Heart left ventricle (tissue), 16 donors: ENCODE measurements around the gene LSS. TPM values are rescaled to one million over a fixed set of nuclear protein-coding genes. Genes with fewer than 3 reads are reported as not detected.

Experiments
- ATAC-seq, 4 donors: fragments of 200-7000 bp; cut with Tn5 transposase; one replicate each; pipeline ENCODE4 v1.9.1; 2020 to 2022; ENCODE audit warnings: moderate library complexity in 4 of 4, mild to moderate bottlenecking in 3 of 4, moderate number of reproducible peaks in 1 of 4
- DNase-seq, 5 donors: peaks; one replicate each; pipeline ENCODE4 v3.0.0-alpha.2; 2020
- H3K27ac ChIP-seq, 12 donors: fragments of 200-600 bp; sonication (generic) in 4 of 12; one replicate each; pipeline versions ENCODE4 v1.5.0 to v1.8.0; 2016 to 2022; ENCODE audit warnings: mild to moderate bottlenecking in 2 of 12
- H3K27me3 ChIP-seq, 9 donors: fragments of 200-600 bp; sonication (generic) in 2 of 9; one replicate each; pipeline versions ENCODE4 v1.5.1 to v1.8.0; 2016 to 2022; ENCODE audit warnings: mild to moderate bottlenecking in 3 of 9
- H3K36me3 ChIP-seq, 9 donors: fragments of 200-600 bp; sonication (generic) in 2 of 9; one replicate each; pipeline versions ENCODE4 v1.5.0 to v1.8.0; 2018 to 2022; ENCODE audit warnings: mild to moderate bottlenecking in 2 of 9
- H3K4me1 ChIP-seq, 12 donors: fragments of 200-600 bp; sonication (generic) in 4 of 12; one replicate each; pipeline versions ENCODE4 v1.5.0 to v1.8.0; 2016 to 2022; ENCODE audit warnings: mild to moderate bottlenecking in 3 of 12
- H3K4me3 ChIP-seq, 12 donors: fragments of 200-600 bp; sonication (generic) in 4 of 12; one replicate each; pipeline versions ENCODE4 v1.5.0 to v1.8.0; 2017 to 2022; ENCODE audit warnings: mild to moderate bottlenecking in 9 of 12, moderate library complexity in 4 of 12
- H3K9me3 ChIP-seq, 12 donors: fragments of 200-600 bp; sonication (generic) in 4 of 12; one replicate each; pipeline versions ENCODE4 v1.5.0 to v1.8.0; 2016 to 2022; ENCODE audit warnings: mild to moderate bottlenecking in 1 of 12
- POLR2A ChIP-seq, 2 donors: fragments of 450-650 bp; IDR thresholded peaks; one replicate each; pipeline ENCODE4 v1.6.1; 2017; ENCODE audit warnings: antibody characterized with exemption in 2 of 2, mild to moderate bottlenecking in 2 of 2, moderate library complexity in 2 of 2
- WGBS, 4 donors: extraction: QIAGEN DNeasy Blood & Tissue Kit in 2 of 4; methylation state at CpG; one replicate each; pipeline versions ENCODE4 v1.1.5 to v1.1.7; 2013 to 2018; 5-methylcytosine and 5-hydroxymethylcytosine counted together
- intact Hi-C, 10 donors: fragments of 100-400 bp; cut with DNase I; formaldehyde crosslinking; loops; one replicate each; pipeline versions ENCODE4 v1.11.1 to v1.14.2; 2022
- polyA plus RNA-seq, 2 donors: library from polyadenylated mRNA; stranded (reverse); fragments of 200-250 nt; gene quantifications; one replicate each; pipeline ENCODE4 v1.2.3, GENCODE V29; 2013
- total RNA-seq, 9 donors: library from RNA; depleted of rRNA in 2 of 9; stranded (reverse); fragments of >200 nt in 2 of 9; fragmentation: NEBNext Ultra II Directional in 3 of 9; extraction: Animal tissue kit (Norgen Biotek cat#: 25700) in 3 of 9; gene quantifications; one replicate each; pipeline versions ENCODE4 v1.1.0 to v1.2.4, GENCODE V29; 2016 to 2023
- TF ChIP-seq, protein P1 (sequence below), 12 donors: fragments of 200-600 bp; sonication (generic) in 4 of 12; IDR thresholded peaks; one replicate each; pipeline versions ENCODE4 v1.5.0 to v1.8.0; 2018 to 2022; ENCODE audit warnings: antibody characterized with exemption in 12 of 12, mild to moderate bottlenecking in 5 of 12
- donor health status: ischemic (EF 13 %, LVEDD 7.1; RV severe dilation, severe dysfunction).
- donor health status: healthy with polysubstance abuse.
- donor health status: DM: no; HTN: yes; CAD: no.
- donor health status: DM: no; HTN: no; CAD: no.
- donor health status: ischemic (EF 25% LVEDD 6.9; RV normal size, moderate dysfunction).
- donor health status: ischemic (EF 25% LVEDD 5.7; RV mildly dilated, moderate dysfunction).
- donor health status: healthy.
- donor health status: DM: yes; HTN: yes; CAD: no.
- donor health status: ischemic (EF 35%, LVEDD 5.7; RV mildly dilated, moderate dysfunction).
- donor health status: nonischemic (EF 11% LVEDD 7.7; RV severe dilation, severe dysfunction).
- donor health status: DM: yes; HTN: yes; CAD: no.
- donor health status: PGD.
- donor health status: ischemic (EF 29% LVEDD 5.4; RV normal size, mild dysfunction).
- donor health status: nonischemic (EF 23%, LVEDD 6.1; RV moderate dilation, normal function).

The LSS gene
- total and polyA plus RNA-seq, 11 donors = 25.1 to 65.5 (median 40.7) TPM

- Histone ChIP-seq H3K9me3 (no peaks in the 10 kb centered on the region), H3K36me3 (no peaks in the 10 kb centered on the region), H3K27ac (no peak overlapping the region), H3K4me3 (no peak overlapping the region), H3K4me1 (peaks cover 3 to 15% (median 10%) of the 10 kb centered on the region in 12 donors), H3K27me3 (no peaks in the 10 kb centered on the region)
- DNase-seq (peak in 4 of 5 donors; percentile 7 to 60 (median 18)), ATAC-seq (peak in 1 of 4 donors; percentile 1)
- intact Hi-C loops = loop anchor here in 3 of 10 donors (5.0 to 10.0 kb wide), 3 partner anchors 70 to 90 kb away; partner anchors contain the start of gene LSS (in 2 of the 3)
- WGBS, 4 donors = 91 to 96% (median 94%) methylated on average over 32 to 39 of the region's 39 CpGs
- TF ChIP-seq, protein P1, sequence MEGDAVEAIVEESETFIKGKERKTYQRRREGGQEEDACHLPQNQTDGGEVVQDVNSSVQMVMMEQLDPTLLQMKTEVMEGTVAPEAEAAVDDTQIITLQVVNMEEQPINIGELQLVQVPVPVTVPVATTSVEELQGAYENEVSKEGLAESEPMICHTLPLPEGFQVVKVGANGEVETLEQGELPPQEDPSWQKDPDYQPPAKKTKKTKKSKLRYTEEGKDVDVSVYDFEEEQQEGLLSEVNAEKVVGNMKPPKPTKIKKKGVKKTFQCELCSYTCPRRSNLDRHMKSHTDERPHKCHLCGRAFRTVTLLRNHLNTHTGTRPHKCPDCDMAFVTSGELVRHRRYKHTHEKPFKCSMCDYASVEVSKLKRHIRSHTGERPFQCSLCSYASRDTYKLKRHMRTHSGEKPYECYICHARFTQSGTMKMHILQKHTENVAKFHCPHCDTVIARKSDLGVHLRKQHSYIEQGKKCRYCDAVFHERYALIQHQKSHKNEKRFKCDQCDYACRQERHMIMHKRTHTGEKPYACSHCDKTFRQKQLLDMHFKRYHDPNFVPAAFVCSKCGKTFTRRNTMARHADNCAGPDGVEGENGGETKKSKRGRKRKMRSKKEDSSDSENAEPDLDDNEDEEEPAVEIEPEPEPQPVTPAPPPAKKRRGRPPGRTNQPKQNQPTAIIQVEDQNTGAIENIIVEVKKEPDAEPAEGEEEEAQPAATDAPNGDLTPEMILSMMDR (IDR thresholded peaks at IDR 0.05) = no peak
- TF ChIP-seq POLR2A (IDR thresholded peaks at IDR 0.05) = no peak
These were observed 74.2 kb downstream of the LSS start for GRCh38 chr21:46154155-46154954.

- TF ChIP-seq, protein P1 (IDR thresholded peaks at IDR 0.05) = peak; percentile 56 to 84 (median 68)
- TF ChIP-seq POLR2A (IDR thresholded peaks at IDR 0.05) = no peak
- peaks cover 3 to 15% (median 10%) of the 10 kb centered on the region in 12 donors for H3K4me1 ChIP-seq
- peak overlapping the region in 4 of 12 donors; percentile 18 to 58 (median 38) for H3K27ac ChIP-seq
- H3K9me3 ChIP-seq = no peaks in the 10 kb centered on the region
- intact Hi-C loops = loop anchor here in 3 of 10 donors (5.0 to 10.0 kb wide), 3 partner anchors 71 to 91 kb away; partner anchors contain the start of gene LSS (in 2 of the 3)
- DNase-seq (peak in 4 of 5 donors; percentile 35 to 77 (median 56)), ATAC-seq (peak in 3 of 4 donors; percentile 48 to 75 (median 72))
- H3K27me3 ChIP-seq = no peaks in the 10 kb centered on the region
- H3K36me3 ChIP-seq = no peaks in the 10 kb centered on the region
- H3K4me3 ChIP-seq = peak overlapping the region in 10 of 12 donors; percentile 20 to 47 (median 29)
- WGBS, 4 donors = 22 to 38% (median 35%) methylated on average over 22 to 33 of the region's 33 CpGs
These were observed 75.1 kb downstream of the LSS start for GRCh38 chr21:46153247-46154154.

DNA sequence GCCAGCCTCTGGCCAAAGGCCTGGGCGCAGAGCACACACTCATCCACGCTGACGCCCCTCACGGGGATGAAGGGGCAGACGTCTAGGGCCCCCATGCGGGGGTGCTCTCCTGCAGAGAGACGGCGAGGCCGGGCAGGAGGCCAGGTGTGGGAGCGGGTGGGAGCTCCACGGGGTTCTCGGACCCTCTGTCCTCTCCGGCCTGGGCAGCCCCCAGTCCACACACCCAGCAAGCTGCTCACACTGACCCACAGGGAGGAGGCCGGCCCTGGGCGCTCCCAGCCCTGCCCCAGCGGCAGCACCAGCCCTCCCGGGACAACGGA lies 75.7 kb downstream of the LSS start:
- H3K27ac ChIP-seq = peak overlapping the region in 3 of 12 donors; percentile 18 to 58 (median 46)

More for the DNA sequence above, 75.7 kb downstream of the LSS start:
- no peaks in the 10 kb centered on the region for H3K9me3 ChIP-seq
- H3K27me3 ChIP-seq = no peaks in the 10 kb centered on the region
- ATAC-seq = peak in 2 of 4 donors; percentile 23 to 30
- peak overlapping the region in 8 of 12 donors; percentile 24 to 47 (median 30) for H3K4me3 ChIP-seq
- DNase-seq = peak; percentile 5 to 61 (median 21)
- H3K36me3 ChIP-seq = no peaks in the 10 kb centered on the region
- H3K4me1 ChIP-seq = peaks cover 3 to 15% (median 10%) of the 10 kb centered on the region in 12 donors
- TF ChIP-seq, protein P1 (IDR thresholded peaks at IDR 0.05) = no peak
- no peak for TF ChIP-seq POLR2A (IDR thresholded peaks at IDR 0.05)
- intact Hi-C loops = loop anchor here in 3 of 10 donors (5.0 to 10.0 kb wide), 3 partner anchors 72 to 92 kb away; partner anchors contain the start of gene LSS (in 2 of the 3)
- WGBS, 4 donors = 36 to 42% (median 40%) methylated on average over 9 to 18 of the region's 18 CpGs
